Ureter (tissue), 1 donor: Measurements from ENCODE around the gene TMEM272. TPM values are rescaled to one million over a fixed set of nuclear protein-coding genes. Genes with fewer than 3 reads are reported as not detected.

ENCODE experiments used
- total RNA-seq: library from RNA; stranded (reverse); gene quantifications from one replicate; pipeline ENCODE4 v1.2.4, GENCODE V29; 2023
- donor health status: DM: yes; HTN: yes; CAD: no.

The TMEM272 gene
- total RNA-seq, 1 donor from 2014 or later = not detected

Other genes starting within 250 kb of the TMEM272 start
- gene DHRS12, start 41.0 kb downstream of the TMEM272 start, total RNA-seq = 23.3 TPM
- gene CCDC70, start 16.8 kb upstream of the TMEM272 start, total RNA-seq = not detected
- gene ATP7B, start 166.3 kb upstream of the TMEM272 start, total RNA-seq = 9.5 TPM
- gene ALG11, start 167.2 kb upstream of the TMEM272 start, total RNA-seq = 31.7 TPM
- 19.7 TPM for gene UTP14C, start 179.5 kb upstream of the TMEM272 start, total RNA-seq